Keratinocyte (primary cell): ENCODE results near the gene STK32C. TPM values are rescaled to one million over a fixed set of nuclear protein-coding genes. Genes with fewer than 3 reads are reported as not detected.

Experiments
- DNase-seq: peaks from one replicate; pipeline ENCODE4 v3.0.0-alpha.2; 2011; ENCODE audit warnings: low read depth, missing footprints, low spot score
- FAIRE-seq: peaks from 2 replicates; lab custom pipeline; 2011; peaks lifted over from hg19 to GRCh38; lab: Jason Lieb, UNC
- H2AFZ ChIP-seq: 2 replicates; pipeline ENCODE4 v1.6.0; 2012; ENCODE audit warnings: low read length, control low read depth, inconsistent platforms; ENCODE audit not compliant: control insufficient read depth
- H3K27ac ChIP-seq: 2 replicates; pipeline ENCODE4 v1.5.1; 2011; ENCODE audit warnings: low read length; ENCODE audit not compliant: control insufficient read depth, insufficient read depth
- H3K27me3 ChIP-seq: 3 replicates; pipeline ENCODE4 v1.6.0; 2011; ENCODE audit warnings: low read length; ENCODE audit not compliant: control insufficient read depth, insufficient read depth; ENCODE audit errors: extremely low read depth
- H3K36me3 ChIP-seq, 2 experiments: 2 replicates in 1 of 2; 3 replicates in 1 of 2; pipeline ENCODE4 v1.5.1; 2011; ENCODE audit warnings: low read length in 2 of 2, mild to moderate bottlenecking in 1 of 2; ENCODE audit not compliant: control insufficient read depth in 2 of 2, insufficient read depth in 2 of 2; ENCODE audit errors: extremely low read depth in 1 of 2
- H3K4me1 ChIP-seq: 3 replicates; pipeline ENCODE4 v1.5.1; 2011; ENCODE audit warnings: low read length; ENCODE audit not compliant: control insufficient read depth, insufficient read depth; ENCODE audit errors: extremely low read depth
- H3K4me2 ChIP-seq: 3 replicates; pipeline ENCODE4 v1.6.0; 2011; ENCODE audit warnings: low read depth, low read length; ENCODE audit not compliant: control insufficient read depth, insufficient read depth; ENCODE audit errors: extremely low read depth
- H3K4me3 ChIP-seq, 3 experiments: fragments of 200-600 bp in 1 of 3; sonication (generic) in 1 of 3; 2 replicates in 2 of 3; 3 replicates in 1 of 3; pipeline ENCODE4 v1.5.1; 2011 to 2016; ENCODE audit warnings: low read length in 3 of 3, mild to moderate bottlenecking in 3 of 3, control low read depth in 2 of 3, inconsistent platforms in 1 of 3, low read depth in 1 of 3, mixed read lengths in 1 of 3, mixed run types in 1 of 3, moderate library complexity in 1 of 3; ENCODE audit not compliant: control insufficient read depth in 2 of 3, insufficient read depth in 2 of 3; ENCODE audit errors: extremely low read depth in 1 of 3
- H3K79me2 ChIP-seq: 2 replicates; pipeline ENCODE4 v1.6.0; 2012; ENCODE audit warnings: low read length; ENCODE audit not compliant: control insufficient read depth, insufficient read depth
- H3K9ac ChIP-seq: 3 replicates; pipeline ENCODE4 v1.6.0; 2011; ENCODE audit warnings: low read length; ENCODE audit not compliant: control insufficient read depth, insufficient read depth; ENCODE audit errors: extremely low read depth
- H3K9me1 ChIP-seq: 3 replicates; pipeline ENCODE4 v1.6.0; 2011; ENCODE audit warnings: low read length; ENCODE audit not compliant: control insufficient read depth, insufficient read depth; ENCODE audit errors: extremely low read depth
- H3K9me3 ChIP-seq: 2 replicates; pipeline ENCODE4 v1.5.1; 2012; ENCODE audit warnings: low read depth, low read length; ENCODE audit not compliant: control insufficient read depth
- H4K20me1 ChIP-seq: 3 replicates; pipeline ENCODE4 v1.6.0; 2011; ENCODE audit warnings: low read length; ENCODE audit not compliant: control insufficient read depth, insufficient read depth; ENCODE audit errors: extremely low read depth
- CTCF ChIP-seq, 3 experiments: IDR thresholded peaks in 1 of 3; conservative IDR thresholded peaks in 1 of 3; optimal IDR thresholded peaks in 1 of 3; 2 replicates in 2 of 3; 3 replicates in 1 of 3; pipeline versions ENCODE3 to v1.5.1; 2011; ENCODE audit warnings: low read length in 3 of 3, mild to moderate bottlenecking in 3 of 3, moderate library complexity in 2 of 3, control low read depth in 1 of 3, inconsistent platforms in 1 of 3; ENCODE audit not compliant: insufficient read depth in 2 of 3; ENCODE audit errors: extremely low read depth in 1 of 3
- EZH2 ChIP-seq: IDR thresholded peaks from one replicate; pipeline ENCODE4 v1.6.1; 2012; ENCODE audit warnings: inconsistent platforms, mild to moderate bottlenecking, low read length, moderate library complexity
- dilution Hi-C: fragments of 300-500 bp; cut with MboI; formaldehyde crosslinking; loops from one replicate; pipeline ENCODE4 v1.7.0; 2020; ENCODE audit warnings: low sequenced_read_pairs; ENCODE audit not compliant: extremely low pct_ligation_motif_present
- polyA plus RNA-seq, 5 experiments: library from polyadenylated mRNA; depleted of rRNA in 3 of 5; stranded (reverse) in 3 of 5; stranded (forward) in 1 of 5; unstranded in 1 of 5; fragments of >200 nt; gene quantifications; 1 replicate in 1 of 5; 2 replicates in 3 of 5; 3 replicates in 1 of 5; pipeline versions ENCODE4 v1.2.1 to v1.2.3, GENCODE V29; 2011 to 2012; ENCODE audit warnings: missing spikeins in 2 of 5, low read depth in 1 of 5, low replicate concordance in 1 of 5

Gene STK32C
- polyA plus RNA-seq, 1 donor (not counting 4 experiments of a cell fraction or from before 2014, with no cell fraction given), result 4.1 TPM

- no peaks in the 10 kb centered on the region for H4K20me1 ChIP-seq
- TF ChIP-seq CTCF (optimal IDR thresholded peaks at IDR 0.05 in 1 of 3, IDR thresholded peaks at IDR 0.05 in 1 of 3, conservative IDR thresholded peaks at IDR 0.05 in 1 of 3; ENCODE audit: extremely low read depth in 1 of 3, insufficient read depth in 2 of 3, low read length in 3 of 3) (no peak), EZH2 (no peak)
- no peak for DNase-seq
- H3K79me2 ChIP-seq, result no peaks in the 10 kb centered on the region
- H3K27ac ChIP-seq, result no peak overlapping the region
- no peak for FAIRE-seq
- dilution Hi-C loops, result no loop called here
- H3K4me2 ChIP-seq, result no peak overlapping the region
- H3K36me3 ChIP-seq, result peaks cover 0 to 1% of the 10 kb centered on the region in 2 experiments
- no peaks in the 10 kb centered on the region for H3K9me1 ChIP-seq
- no peaks in the 10 kb centered on the region for H3K4me1 ChIP-seq
- no peaks in the 10 kb centered on the region for H3K9me3 ChIP-seq
- H3K9ac ChIP-seq, result no peak overlapping the region
- H3K27me3 ChIP-seq, result no peaks in the 10 kb centered on the region
- no peak overlapping the region for H2AFZ ChIP-seq
- H3K4me3 ChIP-seq, result no peak overlapping the region
Observed at GRCh38 chr10:132354356-132355094, 46.8 kb upstream of the STK32C start.

DNA sequence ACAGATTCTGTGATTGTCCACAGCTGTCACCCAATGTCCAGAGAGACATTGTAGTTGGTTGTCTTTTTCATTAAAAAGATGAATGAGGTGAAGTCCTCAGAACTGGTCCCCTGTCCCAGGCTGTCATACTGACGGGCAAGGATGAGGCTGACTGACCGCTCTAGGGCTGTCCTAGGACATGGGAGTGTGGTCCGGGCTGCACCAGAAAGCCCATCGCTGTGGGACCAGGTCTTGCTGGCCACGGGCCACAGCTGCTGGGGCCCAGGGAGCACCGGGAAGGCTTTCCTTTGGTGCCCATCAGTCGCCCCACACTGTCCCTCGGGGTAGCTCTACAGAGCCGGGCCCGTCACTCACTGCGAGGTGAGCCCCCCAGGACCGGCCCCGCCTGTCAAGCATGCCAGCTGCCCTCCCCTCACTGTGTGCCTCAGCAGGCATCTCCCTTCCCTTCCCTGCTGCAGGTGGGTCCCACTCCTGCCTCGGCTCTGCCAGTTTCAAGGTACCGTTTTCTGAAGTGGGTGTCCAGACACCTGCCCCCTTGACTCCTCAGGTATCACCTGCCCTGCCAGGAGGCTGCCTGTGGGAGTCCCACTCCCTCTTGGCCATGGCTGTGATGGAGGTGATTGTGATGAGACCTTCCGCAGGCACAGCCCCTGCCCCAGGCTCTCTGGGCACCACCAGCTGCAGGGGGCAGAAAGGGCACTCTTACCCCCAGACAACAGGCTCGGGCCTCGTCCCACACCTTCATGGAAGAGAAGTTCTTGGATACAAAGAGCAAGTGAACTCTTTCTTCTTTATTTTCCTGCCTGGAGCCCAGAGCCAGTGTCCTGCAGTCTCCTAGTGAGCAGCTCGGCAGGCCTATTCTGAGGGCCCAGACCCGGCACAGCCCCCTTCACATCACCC, 46.0 kb upstream of the STK32C start:
- no peak overlapping the region for H3K4me3 ChIP-seq
- no peak overlapping the region for H2AFZ ChIP-seq
- no peaks in the 10 kb centered on the region for H3K27me3 ChIP-seq
- H4K20me1 ChIP-seq, result no peaks in the 10 kb centered on the region
- H3K4me2 ChIP-seq, result no peak overlapping the region
- TF ChIP-seq EZH2 (no peak), CTCF (optimal IDR thresholded peaks at IDR 0.05 in 1 of 3, IDR thresholded peaks at IDR 0.05 in 1 of 3, conservative IDR thresholded peaks at IDR 0.05 in 1 of 3; ENCODE audit: extremely low read depth in 1 of 3, insufficient read depth in 2 of 3, low read length in 3 of 3) (no peak)
- dilution Hi-C loops, result no loop called here
- no peak for DNase-seq
- peaks cover 0 to 1% of the 10 kb centered on the region in 2 experiments for H3K36me3 ChIP-seq
- no peaks in the 10 kb centered on the region for H3K79me2 ChIP-seq
- no peak overlapping the region for H3K27ac ChIP-seq
- no peak overlapping the region for H3K9ac ChIP-seq
- no peaks in the 10 kb centered on the region for H3K9me3 ChIP-seq
- H3K9me1 ChIP-seq, result no peaks in the 10 kb centered on the region
- no peak for FAIRE-seq
- H3K4me1 ChIP-seq, result no peaks in the 10 kb centered on the region
